Measurements from ENCODE around the gene MSH2. TPM values are rescaled to one million over a fixed set of nuclear protein-coding genes. Genes with fewer than 3 reads are reported as not detected.

MSH2 gene
- total and polyA plus RNA-seq, 2 of the 13 experiments (the other 11 are each of a cell fraction or from before 2014, with no cell fraction given) = 19.9 to 76.3 TPM

- TF ChIP-seq CTCF (CRISPR knock-in tag; IDR thresholded peaks at IDR 0.05) (peak; percentile 17; the same call in 1 of the 2 replicates), TAF15 (IDR thresholded peaks at IDR 0.05; ENCODE audit: low read depth, low read length, poor library complexity, severe bottlenecking) (peak; percentile 25), ZSCAN31 (CRISPR knock-in tag; IDR thresholded peaks at IDR 0.05; ENCODE audit: low read depth) (peak; percentile 97), FOXA3 (CRISPR knock-in tag; IDR thresholded peaks at IDR 0.05) (peak; percentile 93), ZNF276 (CRISPR knock-in tag; IDR thresholded peaks at IDR 0.05; ENCODE audit: low read depth) (peak; percentile 65; the same call in 1 of the 2 replicates), SIN3A (IDR thresholded peaks at IDR 0.05; ENCODE audit: borderline replicate concordance, low read depth, low read length) (peak; percentile 95; the same call in 1 of the 2 replicates), ZNF33B (CRISPR knock-in tag; IDR thresholded peaks at IDR 0.05) (peak; percentile 91), ZNF710 (CRISPR knock-in tag; IDR thresholded peaks at IDR 0.05; ENCODE audit: borderline replicate concordance) (0 out of 2 replicates have a peak, but pooled peaks have one; percentile 53), ZNF501 (CRISPR knock-in tag; IDR thresholded peaks at IDR 0.05) (peak; percentile 79), ZNF136 (CRISPR knock-in tag; IDR thresholded peaks at IDR 0.05; ENCODE audit: low read depth) (peak; percentile 93), ZNF574 (CRISPR knock-in tag; IDR thresholded peaks at IDR 0.05) (peak; percentile 82), ZSCAN25 (CRISPR knock-in tag; IDR thresholded peaks at IDR 0.05) (no peak), UBTF (CRISPR knock-in tag; IDR thresholded peaks at IDR 0.05) (peak; percentile 88), NR2C2 (CRISPR knock-in tag; IDR thresholded peaks at IDR 0.05; ENCODE audit: borderline replicate concordance) (peak; percentile 76; the same call in 1 of the 2 replicates), ADNP (CRISPR knock-in tag; IDR thresholded peaks at IDR 0.05) (peak; percentile 64; the same call in 1 of the 2 replicates), ZNF841 (CRISPR knock-in tag; IDR thresholded peaks at IDR 0.05; ENCODE audit: borderline replicate concordance) (peak; percentile 80; the same call in 1 of the 2 replicates)
These were observed at the start of gene MSH2 (continued) for GRCh38 chr2:47402805-47403608.
